ENCODE results near the gene ACTN3.

Gene ACTN3

DNA sequence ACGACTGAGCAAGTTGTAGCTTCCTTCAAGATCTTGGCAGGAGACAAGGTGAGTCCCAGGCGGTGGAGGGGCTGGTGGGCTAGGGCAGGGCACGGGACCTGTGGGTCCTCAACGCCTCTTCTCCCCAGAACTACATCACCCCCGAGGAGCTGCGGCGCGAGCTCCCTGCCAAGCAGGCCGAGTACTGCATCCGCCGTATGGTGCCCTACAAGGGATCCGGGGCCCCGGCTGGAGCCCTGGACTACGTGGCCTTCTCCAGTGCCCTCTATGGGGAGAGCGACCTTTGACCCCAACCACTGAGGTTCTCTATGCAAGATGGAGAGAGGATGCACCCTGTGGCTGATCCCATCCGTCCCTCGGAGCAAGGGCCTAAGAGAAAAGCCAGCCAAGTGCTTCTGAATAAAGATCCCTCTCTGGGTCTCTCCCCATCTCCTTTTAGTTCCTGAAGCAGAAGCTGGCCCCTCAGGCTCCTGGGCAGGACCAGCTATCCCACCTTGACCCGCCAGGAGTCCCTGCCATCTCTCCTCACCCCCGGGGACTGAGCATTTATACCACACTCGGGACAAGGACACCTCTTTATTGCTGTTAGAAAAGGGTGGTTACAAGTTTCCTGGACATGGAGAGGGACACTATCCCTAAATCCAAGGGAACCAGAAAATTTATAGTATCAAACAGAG is 16.3 kb downstream of the ACTN3 start:
- Mint-ChIP-seq H3K36me3 (ENCODE audit: insufficient read depth) (no peaks in the 10 kb centered on the region), H3K4me1 (ENCODE audit: low read depth in 2 of 2) (peaks cover 0 to 9% of the 10 kb centered on the region in 2 donors), H3K27ac (no peak overlapping the region), H3K4me3 (no peak overlapping the region), H3K27me3 (peaks cover 0 to 9% of the 10 kb centered on the region in 2 donors), H3K9me3 (no peaks in the 10 kb centered on the region)
- DNase-seq (no peak), ATAC-seq (replicated peaks) (no peak)

DNA sequence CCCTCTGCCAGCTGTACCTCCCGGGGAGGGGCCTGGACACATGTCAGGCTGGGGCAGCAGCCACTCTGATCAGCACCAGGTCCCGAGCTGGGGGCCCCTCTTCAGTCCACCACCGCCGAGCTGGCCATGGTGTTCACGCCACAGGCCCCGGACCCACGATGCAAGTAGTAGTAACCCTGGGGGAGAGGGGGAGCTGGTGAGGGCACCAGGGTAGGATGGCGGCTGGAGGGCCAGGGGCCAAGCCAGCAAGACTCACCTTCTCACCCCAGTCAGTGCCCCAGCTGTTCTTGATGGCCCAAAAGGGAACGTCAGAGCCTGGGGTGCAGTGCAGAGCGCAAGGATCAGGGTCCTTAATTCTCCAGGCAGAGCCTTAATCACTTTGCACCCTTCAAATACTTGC is 17.1 kb downstream of the ACTN3 start:
- no peak for DNase-seq
- Mint-ChIP-seq H3K27me3 (peaks cover 4 to 9% of the 10 kb centered on the region in 2 donors), H3K27ac (no peak overlapping the region), H3K4me1 (ENCODE audit: low read depth in 2 of 2) (peaks cover 0 to 12% of the 10 kb centered on the region in 2 donors), H3K4me3 (no peak overlapping the region), H3K9me3 (no peaks in the 10 kb centered on the region), H3K36me3 (ENCODE audit: insufficient read depth) (no peaks in the 10 kb centered on the region)
- ATAC-seq (replicated peaks): no peak

DNA sequence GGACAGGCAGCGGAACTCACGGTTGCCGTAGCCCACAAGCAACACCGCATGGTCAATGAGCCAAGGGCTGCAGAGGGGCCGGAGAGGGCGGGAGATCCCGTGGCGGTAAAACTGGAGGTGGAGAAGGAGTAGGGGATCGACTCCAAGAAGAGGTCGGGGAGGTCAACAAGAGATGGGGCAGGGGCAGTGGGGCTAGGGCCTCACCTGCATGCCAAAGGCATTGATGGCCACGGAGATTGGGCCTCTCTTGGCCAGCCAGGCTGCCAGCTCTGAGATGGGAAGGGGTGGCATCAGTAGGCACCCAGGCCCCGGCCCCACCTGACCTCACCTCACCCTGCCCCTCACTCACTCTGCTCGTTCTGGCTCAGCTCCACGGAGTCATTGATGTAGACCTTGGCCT is 17.8 kb downstream of the ACTN3 start:
- H3K4me3 Mint-ChIP-seq: no peak overlapping the region
- DNase-seq (no peak), ATAC-seq (replicated peaks) (no peak)
- no peaks in the 10 kb centered on the region for H3K36me3 Mint-ChIP-seq (ENCODE audit: insufficient read depth)
- H3K27me3 Mint-ChIP-seq: peaks cover 5 to 9% of the 10 kb centered on the region in 2 donors
- peaks cover 0 to 13% of the 10 kb centered on the region in 2 donors for H3K4me1 Mint-ChIP-seq (ENCODE audit: low read depth in 2 of 2)
- no peaks in the 10 kb centered on the region for H3K9me3 Mint-ChIP-seq
- H3K27ac Mint-ChIP-seq: peak overlapping the region in 1 of 2 donors; percentile 44

DNA sequence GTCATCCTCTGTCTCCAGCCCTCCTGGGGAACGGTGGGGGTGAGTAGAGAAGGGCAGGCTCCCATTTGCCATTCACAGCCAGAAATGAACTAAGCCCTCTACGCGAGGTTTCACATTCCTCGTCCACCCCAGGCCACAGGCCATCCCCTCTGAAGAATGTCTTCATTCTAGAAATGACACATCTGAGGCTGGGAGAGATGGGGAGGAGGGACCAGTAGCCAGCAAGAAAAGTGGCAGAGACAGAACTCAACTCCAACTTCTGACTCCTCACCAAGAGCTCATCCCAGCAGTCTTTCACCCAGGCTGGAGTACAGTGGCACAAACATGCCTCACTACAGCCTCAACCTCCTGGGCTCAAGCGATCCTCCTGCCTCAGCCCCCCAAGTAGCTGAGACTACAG is 18.3 kb downstream of the ACTN3 start:
- Mint-ChIP-seq H3K27ac (peak overlapping the region in 1 of 2 donors; percentile 44), H3K9me3 (no peaks in the 10 kb centered on the region), H3K36me3 (ENCODE audit: insufficient read depth) (no peaks in the 10 kb centered on the region), H3K4me1 (ENCODE audit: low read depth in 2 of 2) (peaks cover 0 to 13% of the 10 kb centered on the region in 2 donors), H3K4me3 (no peak overlapping the region), H3K27me3 (peaks cover 5 to 9% of the 10 kb centered on the region in 2 donors)
- ATAC-seq (replicated peaks): no peak
- DNase-seq: no peak

DNA sequence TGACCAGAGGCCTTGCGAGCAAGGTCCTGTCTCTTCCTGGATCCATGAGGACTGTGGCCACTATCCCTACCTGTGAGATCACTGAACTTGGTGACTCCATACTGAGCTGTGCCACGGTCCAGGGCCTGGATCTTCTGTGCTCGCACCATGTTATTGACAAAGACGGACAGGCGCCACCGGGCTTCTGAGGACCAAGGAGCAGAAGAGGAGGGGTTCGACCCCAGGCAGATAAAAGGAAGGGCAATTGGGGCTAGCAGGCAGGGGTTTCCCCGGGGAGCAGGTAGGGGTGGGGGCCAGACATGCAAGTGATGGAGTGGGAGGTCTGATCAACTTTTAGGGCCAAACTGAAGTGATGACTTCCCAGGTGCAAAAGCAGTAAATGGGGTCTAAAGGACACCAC is 19.5 kb downstream of the ACTN3 start:
- peak overlapping the region in 1 of 2 donors; percentile 40 for H3K4me3 Mint-ChIP-seq
- H3K27ac Mint-ChIP-seq: no peak overlapping the region
- no peak for ATAC-seq (replicated peaks)
- H3K36me3 Mint-ChIP-seq (ENCODE audit: insufficient read depth): no peaks in the 10 kb centered on the region
- H3K4me1 Mint-ChIP-seq (ENCODE audit: low read depth in 2 of 2): peaks cover 0 to 13% of the 10 kb centered on the region in 2 donors
- no peaks in the 10 kb centered on the region for H3K9me3 Mint-ChIP-seq
- no peak for DNase-seq
- H3K27me3 Mint-ChIP-seq: peaks cover 14 to 21% of the 10 kb centered on the region in 2 donors

DNA sequence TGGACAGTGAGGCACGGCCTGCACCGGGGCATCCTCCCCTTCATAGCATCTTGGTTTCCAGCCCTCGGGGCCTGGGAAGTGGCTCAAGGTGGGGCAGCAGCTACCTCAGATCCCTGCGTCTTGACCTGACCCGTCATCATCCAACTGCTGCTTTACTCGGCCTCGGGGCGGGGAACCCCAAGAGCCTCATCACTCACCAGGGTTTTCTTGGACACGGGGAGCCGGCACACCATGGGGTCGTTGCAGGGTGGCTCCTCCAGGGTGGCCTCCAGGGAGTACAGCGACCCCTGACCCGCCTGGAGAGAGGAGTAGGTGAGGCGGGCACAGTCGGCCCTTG is 21.1 kb downstream of the ACTN3 start:
- DNase-seq: no peak
- Mint-ChIP-seq H3K27ac (no peak overlapping the region), H3K9me3 (no peaks in the 10 kb centered on the region), H3K27me3 (peaks cover 14 to 21% of the 10 kb centered on the region in 2 donors), H3K4me1 (ENCODE audit: low read depth in 2 of 2) (peaks cover 0 to 13% of the 10 kb centered on the region in 2 donors), H3K36me3 (ENCODE audit: insufficient read depth) (no peaks in the 10 kb centered on the region), H3K4me3 (peak overlapping the region; percentile 75 to 81)
- ATAC-seq (replicated peaks): no peak

DNA sequence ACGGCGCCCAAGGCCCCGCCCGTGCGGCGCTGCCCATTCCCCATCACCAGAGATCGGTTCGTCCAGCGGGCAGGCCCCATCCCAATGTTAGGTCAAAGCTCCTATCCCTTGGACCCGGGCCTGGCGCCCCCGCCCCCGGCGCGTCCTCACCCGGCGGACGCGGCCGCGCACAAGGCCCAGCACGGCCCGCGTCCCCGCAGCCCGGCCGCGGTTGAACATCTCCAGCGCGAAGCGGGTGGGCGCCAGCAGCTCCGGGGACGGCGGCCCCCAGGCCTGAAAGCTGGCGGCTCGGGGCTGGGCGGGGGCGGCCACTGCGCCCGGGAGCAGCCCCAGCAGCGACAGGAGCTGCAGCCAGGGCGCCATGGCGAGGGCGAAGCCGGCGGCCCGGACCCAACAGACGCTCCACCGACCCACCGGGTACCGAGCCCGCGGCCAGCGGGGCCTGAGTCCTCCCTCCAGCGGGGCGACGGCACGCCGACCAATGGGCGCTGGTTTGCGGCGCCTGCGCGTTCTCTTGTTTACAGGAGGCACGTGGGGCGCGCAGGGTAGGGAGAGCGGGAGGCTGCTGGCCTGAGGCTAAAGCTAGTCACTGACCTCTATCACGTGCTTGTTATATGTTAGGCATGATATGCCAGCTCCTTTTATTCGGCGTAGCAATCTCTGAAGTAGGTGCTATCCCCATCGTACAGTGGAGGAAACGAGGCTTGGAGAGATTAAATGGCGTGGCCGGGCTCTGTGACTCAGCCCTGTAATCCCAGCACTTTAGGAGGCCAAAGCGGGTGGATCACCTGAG is 21.6 kb downstream of the ACTN3 start, which contains the start of gene CTSF:
CTSF (minus strand) TSS at position 483 of the 793 bp plus-strand sequence; CDS start at position 363, 120 bp downstream.
- DNase-seq (peak; percentile 38 to 55 (median 54)), ATAC-seq (replicated peaks) (peak; percentile 95)
- peak within 1 kb of the TSS; percentile 75 to 81 for H3K4me3 Mint-ChIP-seq
- no peaks in the 10 kb centered on the region for H3K9me3 Mint-ChIP-seq
- H3K27ac Mint-ChIP-seq: no peak within 1 kb of the TSS
- H3K36me3 Mint-ChIP-seq (ENCODE audit: insufficient read depth): no peaks in the 10 kb centered on the region
- H3K27me3 Mint-ChIP-seq: peaks cover 14 to 21% of the 10 kb centered on the region in 2 donors
- peaks cover 0 to 13% of the 10 kb centered on the region in 2 donors for H3K4me1 Mint-ChIP-seq (ENCODE audit: low read depth in 2 of 2)

DNA sequence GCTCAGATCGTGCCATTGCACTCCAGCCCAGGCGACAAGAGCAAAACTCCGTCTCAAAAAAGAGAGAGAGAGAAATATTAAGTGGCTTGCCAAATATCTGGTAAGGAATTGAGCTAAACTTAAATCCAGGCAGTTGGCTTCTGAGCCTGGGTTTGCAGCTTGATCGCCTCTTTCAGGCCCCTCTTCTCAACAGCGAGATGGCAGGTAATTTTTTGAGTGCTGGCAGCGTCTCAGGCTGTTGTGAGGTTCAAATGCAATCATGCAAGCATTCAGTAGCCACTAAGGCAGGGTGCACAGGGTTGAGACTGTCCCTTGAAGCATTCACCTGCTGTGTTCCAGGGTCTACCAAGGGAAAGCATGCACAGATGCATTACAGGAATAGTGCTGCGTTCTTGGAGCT is 22.4 kb downstream of the ACTN3 start:
- Mint-ChIP-seq H3K36me3 (ENCODE audit: insufficient read depth) (no peaks in the 10 kb centered on the region), H3K4me1 (ENCODE audit: low read depth in 2 of 2) (peaks cover 0 to 13% of the 10 kb centered on the region in 2 donors), H3K27ac (no peak overlapping the region), H3K27me3 (peaks cover 20 to 29% of the 10 kb centered on the region in 2 donors), H3K4me3 (peak overlapping the region in 1 of 2 donors; percentile 81), H3K9me3 (no peaks in the 10 kb centered on the region)
- no peak for DNase-seq
- no peak for ATAC-seq (replicated peaks)

DNA sequence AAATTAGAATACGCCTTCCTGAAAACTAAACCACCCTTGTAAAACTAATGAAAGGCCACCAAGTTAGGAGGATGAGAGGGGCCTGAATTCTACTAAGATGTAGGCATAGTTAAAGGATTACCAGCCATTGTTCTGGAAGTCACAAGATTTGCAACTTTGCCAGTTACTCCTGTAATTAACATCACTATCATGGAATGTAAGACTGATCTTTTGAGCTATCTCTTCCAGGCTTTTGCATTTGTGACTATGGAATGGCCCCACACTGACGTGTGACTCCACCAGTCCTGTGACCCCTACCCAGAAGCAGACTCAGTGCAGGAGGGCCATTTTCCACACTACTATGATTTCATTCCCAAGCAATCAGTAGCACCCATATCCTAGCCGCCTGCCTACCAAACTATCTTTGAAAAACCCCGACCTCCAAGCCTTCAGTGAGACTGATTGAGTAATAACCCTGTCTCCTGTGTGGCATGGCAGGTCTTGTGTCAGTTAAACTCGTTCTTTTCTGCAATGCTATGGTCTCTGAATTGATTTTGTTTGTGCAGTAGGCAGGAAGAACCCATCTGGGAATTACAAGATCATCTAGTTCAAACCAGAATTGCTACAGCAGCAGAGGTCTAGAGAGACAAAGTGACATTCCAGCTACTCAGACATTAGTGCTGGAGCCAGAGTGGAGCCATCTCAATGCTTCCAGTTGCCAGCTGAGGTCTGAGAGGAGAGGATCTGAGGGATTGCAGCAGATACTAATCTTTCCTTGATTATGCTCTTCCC is 23.6 kb downstream of the ACTN3 start:
- H3K4me3 Mint-ChIP-seq: no peak overlapping the region

DNA sequence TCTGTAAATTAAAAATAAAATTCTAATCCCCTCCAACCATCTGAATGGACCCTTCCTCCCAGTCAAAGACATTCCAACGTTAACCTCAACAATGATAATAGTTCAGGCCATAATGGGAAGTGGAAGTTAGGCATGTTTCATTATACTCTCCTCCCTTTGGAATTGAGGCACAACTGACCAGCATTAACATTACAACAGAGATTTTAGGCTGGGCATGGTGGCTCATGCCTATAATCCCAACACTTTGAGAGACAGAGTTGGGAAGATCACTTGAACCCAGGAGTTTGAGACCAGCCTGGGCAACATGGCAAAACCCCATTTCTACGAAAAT is 24.1 kb downstream of the ACTN3 start:
- Mint-ChIP-seq H3K9me3 (no peaks in the 10 kb centered on the region), H3K27ac (no peak overlapping the region), H3K36me3 (ENCODE audit: insufficient read depth) (no peaks in the 10 kb centered on the region), H3K4me3 (no peak overlapping the region), H3K4me1 (ENCODE audit: low read depth in 2 of 2) (peaks cover 0 to 13% of the 10 kb centered on the region in 2 donors), H3K27me3 (peaks cover 37 to 46% of the 10 kb centered on the region in 2 donors)
- ATAC-seq (replicated peaks) (no peak), DNase-seq (no peak)

More for the DNA sequence above, 23.6 kb downstream of the ACTN3 start:
- no peak for ATAC-seq (replicated peaks)
- Mint-ChIP-seq H3K36me3 (ENCODE audit: insufficient read depth) (no peaks in the 10 kb centered on the region), H3K9me3 (no peaks in the 10 kb centered on the region), H3K27me3 (peaks cover 32 to 41% of the 10 kb centered on the region in 2 donors), H3K4me1 (ENCODE audit: low read depth in 2 of 2) (peaks cover 0 to 13% of the 10 kb centered on the region in 2 donors), H3K27ac (no peak overlapping the region)
- no peak for DNase-seq

DNA sequence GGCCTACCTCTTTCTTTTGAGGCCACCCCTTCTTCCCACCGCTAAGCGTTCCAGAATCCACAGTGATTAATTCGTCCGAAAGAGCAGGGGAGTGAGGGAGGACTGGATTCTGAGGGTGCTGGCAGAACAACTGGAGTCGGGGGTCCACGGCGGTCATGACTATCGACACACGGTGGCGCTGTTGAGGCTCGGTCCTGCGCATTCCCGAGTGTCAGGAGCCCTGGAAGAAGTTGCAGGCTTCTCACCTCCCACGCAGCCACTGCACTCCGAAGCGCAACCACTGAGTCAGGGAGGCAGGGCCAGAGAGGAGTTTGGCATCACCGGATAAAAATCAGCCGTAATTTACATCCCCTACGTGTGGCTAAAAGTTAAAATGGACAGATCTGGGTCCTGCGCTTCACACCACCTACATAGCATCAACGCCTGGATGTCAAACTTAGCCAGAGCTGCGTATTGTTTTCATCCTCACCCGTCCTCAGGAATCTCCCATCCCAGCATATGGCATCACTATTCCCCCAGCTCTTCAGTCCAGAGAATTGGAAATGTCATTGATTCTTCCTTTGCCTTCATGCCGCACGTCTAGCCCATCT is 32.4 kb downstream of the ACTN3 start:
- Mint-ChIP-seq H3K27ac (peak overlapping the region in 1 of 2 donors; percentile 20), H3K4me1 (ENCODE audit: low read depth in 2 of 2) (peaks cover 5 to 6% of the 10 kb centered on the region in 2 donors), H3K36me3 (ENCODE audit: insufficient read depth) (no peaks in the 10 kb centered on the region), H3K27me3 (peaks cover 26 to 28% of the 10 kb centered on the region in 2 donors), H3K4me3 (no peak overlapping the region), H3K9me3 (peaks cover 0 to 7% of the 10 kb centered on the region in 2 donors)
- DNase-seq (peak; percentile 70 to 76 (median 72)), ATAC-seq (replicated peaks) (peak; percentile 83)

DNA sequence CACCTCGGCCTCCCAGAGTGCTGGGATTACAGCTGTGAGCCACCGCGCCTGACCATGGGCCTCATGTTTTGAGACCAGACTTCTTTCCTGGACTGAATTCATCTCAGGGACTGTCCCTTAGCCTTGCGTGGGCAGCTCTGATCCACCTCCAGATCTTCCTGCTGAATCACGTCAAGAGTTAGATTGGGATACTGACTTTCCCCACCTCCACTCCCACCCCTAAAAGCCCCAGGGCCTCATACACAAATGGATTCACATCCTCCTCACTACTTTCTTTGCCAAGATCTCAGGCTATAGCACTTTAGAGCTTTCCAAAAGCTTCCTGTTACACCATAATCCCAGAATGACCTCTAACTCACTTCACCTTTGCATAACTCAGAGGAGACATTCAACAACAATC is 34.1 kb downstream of the ACTN3 start:
- Mint-ChIP-seq H3K36me3 (ENCODE audit: insufficient read depth) (no peaks in the 10 kb centered on the region), H3K4me3 (no peak overlapping the region), H3K27me3 (peaks cover 9 to 11% of the 10 kb centered on the region in 2 donors), H3K4me1 (ENCODE audit: low read depth in 2 of 2) (peaks cover 5 to 6% of the 10 kb centered on the region in 2 donors), H3K27ac (no peak overlapping the region), H3K9me3 (peaks cover 0 to 7% of the 10 kb centered on the region in 2 donors)
- no peak for DNase-seq
- ATAC-seq (replicated peaks): no peak

DNA sequence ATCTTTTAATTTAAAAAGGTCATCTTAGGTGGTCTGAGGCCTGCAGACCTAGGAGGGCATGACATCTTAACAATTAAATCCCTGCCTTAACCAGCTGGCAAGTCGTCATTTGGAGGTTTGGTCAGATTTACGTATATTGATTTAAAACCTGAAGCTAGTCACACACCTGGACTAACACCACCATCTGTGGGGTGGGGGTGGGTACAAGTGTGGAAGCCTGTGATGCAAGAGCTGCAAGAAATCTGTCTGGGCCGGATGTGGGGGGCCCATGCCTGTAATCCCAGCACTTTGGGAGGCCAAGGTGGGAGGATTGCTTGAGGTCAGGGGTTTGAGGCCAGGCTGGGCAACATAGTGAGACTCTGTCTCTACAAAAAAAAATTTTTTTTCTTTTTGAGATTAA is 34.6 kb downstream of the ACTN3 start:
- DNase-seq: no peak
- peaks cover 6% of the 10 kb centered on the region in 2 donors for H3K27me3 Mint-ChIP-seq
- H3K4me1 Mint-ChIP-seq (ENCODE audit: low read depth in 2 of 2): peaks cover 5 to 6% of the 10 kb centered on the region in 2 donors
- ATAC-seq (replicated peaks): no peak
- peaks cover 0 to 7% of the 10 kb centered on the region in 2 donors for H3K9me3 Mint-ChIP-seq
- H3K36me3 Mint-ChIP-seq (ENCODE audit: insufficient read depth): no peaks in the 10 kb centered on the region
- no peak overlapping the region for H3K4me3 Mint-ChIP-seq
- no peak overlapping the region for H3K27ac Mint-ChIP-seq
